ENCODE data around the gene GAREM1.
"Not testable (repeated sequence)": the region's sequence is repeated elsewhere in the genome, so short reads cannot be mapped to it uniquely, and the experiment has no call there.

The GAREM1 gene

DNA sequence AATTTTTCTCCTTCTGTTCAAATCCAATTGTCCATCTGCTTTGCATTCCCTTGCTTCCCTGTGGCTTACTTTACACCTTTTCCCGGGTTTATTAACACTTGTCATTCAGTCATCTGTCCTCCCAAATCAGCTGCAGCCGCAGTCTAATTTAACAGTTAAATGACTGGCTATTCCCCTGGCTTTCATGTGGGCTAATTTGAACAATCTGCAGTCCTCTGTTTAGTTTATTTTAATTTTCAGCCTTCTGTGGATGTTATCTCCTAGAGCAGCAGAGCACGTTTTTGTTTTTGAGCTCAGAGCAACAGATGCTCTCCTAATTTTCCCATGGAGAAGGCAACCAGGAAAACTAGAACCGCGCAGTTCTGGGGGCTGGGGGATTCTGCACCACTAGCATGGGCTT is 225.8 kb downstream of the GAREM1 start:
- no peak for ATAC-seq
- no peaks in the 10 kb centered on the region for H3K36me3 Mint-ChIP-seq
- peaks cover 19% of the 10 kb centered on the region for H3K27me3 Mint-ChIP-seq
- H3K4me3 Mint-ChIP-seq: no peak overlapping the region
- no peaks in the 10 kb centered on the region for H3K9me3 Mint-ChIP-seq
- H3K4me1 Mint-ChIP-seq: no peaks in the 10 kb centered on the region
- H3K27ac Mint-ChIP-seq: no peak overlapping the region

DNA sequence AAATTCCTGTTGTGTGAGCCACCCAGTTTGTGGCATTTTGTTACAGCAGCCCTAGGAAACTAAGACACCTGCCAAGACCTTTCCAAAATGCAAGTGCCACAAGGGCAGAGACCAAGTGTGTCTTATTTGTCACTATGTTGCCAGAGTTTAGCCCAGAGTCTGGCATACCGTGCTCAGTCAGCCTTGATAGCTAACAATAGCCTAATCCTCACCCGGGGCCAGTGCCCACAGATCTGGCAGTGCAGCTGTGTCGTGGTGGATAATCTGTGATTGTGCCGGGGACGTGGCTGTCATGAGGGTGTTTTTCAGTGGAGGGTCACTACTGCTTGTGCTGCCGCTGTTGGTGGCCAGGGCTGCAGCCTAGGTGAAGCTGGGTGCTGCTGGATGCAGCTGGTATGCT is 227.3 kb downstream of the GAREM1 start:
- peaks cover 7% of the 10 kb centered on the region for H3K27me3 Mint-ChIP-seq
- H3K27ac Mint-ChIP-seq: no peak overlapping the region
- H3K36me3 Mint-ChIP-seq: no peaks in the 10 kb centered on the region
- H3K4me1 Mint-ChIP-seq: no peaks in the 10 kb centered on the region
- ATAC-seq: peak; percentile 18
- H3K9me3 Mint-ChIP-seq: no peaks in the 10 kb centered on the region
- no peak overlapping the region for H3K4me3 Mint-ChIP-seq

- H3K27me3 Mint-ChIP-seq: no peaks in the 10 kb centered on the region
- H3K4me3 Mint-ChIP-seq: no peak overlapping the region
- no peak overlapping the region for H3K27ac Mint-ChIP-seq
- H3K4me1 Mint-ChIP-seq: no peaks in the 10 kb centered on the region
- H3K9me3 Mint-ChIP-seq: no peaks in the 10 kb centered on the region
- ATAC-seq: no peak
- H3K36me3 Mint-ChIP-seq: no peaks in the 10 kb centered on the region
Observed at GRCh38 chr18:32242395-32242794, 228.3 kb downstream of the GAREM1 start.

GRCh38 chr18:32238635-32239268 is 231.9 kb downstream of the GAREM1 start:
- ATAC-seq: no peak
- Mint-ChIP-seq H3K27me3 (peaks cover 5% of the 10 kb centered on the region), H3K9me3 (peaks cover 2% of the 10 kb centered on the region), H3K27ac (no peak overlapping the region), H3K36me3 (no peaks in the 10 kb centered on the region), H3K4me3 (no peak overlapping the region), H3K4me1 (no peaks in the 10 kb centered on the region)

DNA sequence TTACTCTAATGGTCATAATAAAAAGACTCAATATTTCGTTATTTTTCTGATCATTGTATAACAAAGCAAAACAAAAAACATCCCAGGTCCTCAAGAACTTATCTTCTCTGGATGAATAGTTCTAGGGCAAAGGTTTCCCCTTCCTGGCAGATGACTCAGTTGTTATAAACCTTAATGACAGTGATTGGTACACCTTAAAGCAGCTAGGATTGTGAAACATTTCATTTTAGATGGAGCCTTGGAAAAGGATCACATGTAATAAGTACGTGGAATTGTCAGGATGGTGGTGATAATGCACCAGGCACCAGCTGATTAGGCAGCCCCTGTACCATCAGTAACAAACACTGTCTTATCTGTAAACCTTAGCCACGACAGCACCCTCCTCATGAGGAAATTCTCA is 233.6 kb downstream of the GAREM1 start:
- Mint-ChIP-seq H3K9me3 (peaks cover 4% of the 10 kb centered on the region), H3K4me3 (no peak overlapping the region), H3K27me3 (peaks cover 9% of the 10 kb centered on the region), H3K27ac (no peak overlapping the region), H3K36me3 (no peaks in the 10 kb centered on the region), H3K4me1 (no peaks in the 10 kb centered on the region)
- no peak for ATAC-seq

GRCh38 chr18:32233348-32233747 is 237.3 kb downstream of the GAREM1 start:
- not testable (repeated sequence) for H3K27me3 Mint-ChIP-seq, H3K27ac Mint-ChIP-seq, H3K4me3 Mint-ChIP-seq, ATAC-seq, H3K4me1 Mint-ChIP-seq, H3K36me3 Mint-ChIP-seq, H3K9me3 Mint-ChIP-seq

DNA sequence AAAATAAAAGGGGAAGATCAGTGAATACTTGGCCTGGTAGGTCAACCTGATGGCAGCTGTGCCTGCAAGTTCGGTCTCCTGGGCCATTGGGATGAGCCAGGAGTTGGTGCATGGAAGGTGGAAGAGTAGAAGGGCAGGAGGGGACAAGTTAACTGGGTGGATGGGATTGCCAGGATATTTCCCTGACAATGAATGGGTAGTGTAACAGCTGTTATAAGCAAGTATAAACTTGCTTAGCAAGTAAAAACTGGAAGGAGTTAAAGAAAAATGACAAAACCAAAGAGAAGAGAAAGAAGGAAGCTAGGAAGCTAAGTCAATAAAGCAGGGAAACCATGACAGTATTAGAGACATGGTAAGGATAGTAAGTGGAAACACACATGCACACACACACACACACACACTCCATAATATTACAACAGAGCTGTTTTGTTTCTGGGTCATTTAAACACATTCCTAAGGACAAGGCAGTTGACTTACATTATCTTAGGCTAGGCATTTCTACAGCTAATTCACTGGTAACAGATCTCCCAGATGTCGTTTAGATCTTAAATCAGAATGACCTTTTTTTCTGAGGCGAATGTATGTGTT is 251.2 kb downstream of the GAREM1 start:
- H3K36me3 Mint-ChIP-seq: no peaks in the 10 kb centered on the region
- H3K4me3 Mint-ChIP-seq: no peak overlapping the region
- H3K4me1 Mint-ChIP-seq: no peaks in the 10 kb centered on the region
- H3K27ac Mint-ChIP-seq: no peak overlapping the region
- no peaks in the 10 kb centered on the region for H3K9me3 Mint-ChIP-seq
- no peak for ATAC-seq
- no peaks in the 10 kb centered on the region for H3K27me3 Mint-ChIP-seq

DNA sequence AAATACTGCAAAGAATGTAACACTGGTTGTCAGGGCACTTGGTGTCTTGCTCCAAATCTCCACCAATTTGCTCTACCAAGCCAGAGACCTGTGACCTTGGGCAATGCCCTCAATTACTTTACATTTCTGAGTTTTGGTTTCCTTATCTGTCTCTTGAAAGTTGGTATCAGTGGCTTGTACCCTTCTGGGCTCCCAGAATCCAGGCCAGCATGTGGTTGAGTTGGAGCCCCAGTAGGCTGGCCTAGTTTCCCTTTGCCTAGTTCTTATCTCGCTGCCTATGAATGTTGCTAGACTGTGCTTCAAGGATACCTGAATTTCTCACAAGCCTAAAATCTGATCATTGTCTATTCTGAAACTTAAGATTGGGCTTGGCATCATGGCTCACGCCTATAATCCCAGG is 254.3 kb downstream of the GAREM1 start:
- Mint-ChIP-seq H3K4me1 (no peaks in the 10 kb centered on the region), H3K36me3 (no peaks in the 10 kb centered on the region), H3K9me3 (no peaks in the 10 kb centered on the region), H3K4me3 (no peak overlapping the region), H3K27me3 (no peaks in the 10 kb centered on the region), H3K27ac (no peak overlapping the region)
- no peak for ATAC-seq

DNA sequence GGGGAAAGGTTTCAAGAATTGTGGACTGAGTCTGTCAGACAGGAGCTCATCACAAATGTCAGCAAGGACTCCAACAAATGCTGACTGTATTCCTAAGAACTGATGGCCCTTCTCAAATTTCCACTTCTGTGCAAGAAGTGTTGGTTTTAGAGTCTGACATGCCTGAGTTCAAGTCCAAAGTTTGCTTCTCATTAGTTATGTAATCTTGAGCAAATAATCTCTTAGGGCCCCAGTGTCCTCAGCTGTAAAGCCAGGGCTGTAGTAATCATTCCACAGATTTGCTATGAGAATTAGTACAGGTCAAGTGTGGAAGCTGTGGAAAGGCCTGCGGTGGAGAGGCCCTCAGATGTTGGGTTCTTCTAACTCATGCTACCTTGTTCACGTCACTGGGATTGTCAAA is 257.0 kb downstream of the GAREM1 start:
- no peak overlapping the region for H3K4me3 Mint-ChIP-seq
- no peak overlapping the region for H3K27ac Mint-ChIP-seq
- no peaks in the 10 kb centered on the region for H3K9me3 Mint-ChIP-seq
- no peak for ATAC-seq
- no peaks in the 10 kb centered on the region for H3K36me3 Mint-ChIP-seq
- no peaks in the 10 kb centered on the region for H3K27me3 Mint-ChIP-seq
- no peaks in the 10 kb centered on the region for H3K4me1 Mint-ChIP-seq

Data from stimulated activated memory B cell treated with anti-CD40 and anti-IgM and Interleukin-4, amounts not matched to agents 10 μg/mL and 1 μg/mL and 100 μg/mL, for 72 hours (primary cell).